ENCODE data around the gene STON1. TPM values are rescaled to one million over a fixed set of nuclear protein-coding genes. Genes with fewer than 3 reads are reported as not detected.

The STON1 gene
- total RNA-seq (1 to 10 TPM; 5.1 to 5.7 TPM), polyA plus RNA-seq (ENCODE audit: insufficient read depth, low read depth, low replicate concordance) (3.8 TPM)
- long read RNA-seq, donor 1, full-length matches to known transcripts, result 1 of 1 reads
- long read RNA-seq, donor 1, partial matches to known transcripts, result 0 of 1 reads
- long read RNA-seq, donor 1, other reads (novel, unspliced or antisense), result 0 of 1 reads
- long read RNA-seq, donor 2, result 0 reads

- Histone ChIP-seq H3K27me3 (no peaks in the 10 kb centered on the region), H3K36me3 (ENCODE audit: low read depth, missing control alignments) (no peaks in the 10 kb centered on the region), H3K9me3 (no peaks in the 10 kb centered on the region), H3K4me1 (no peaks in the 10 kb centered on the region), H3K4me3 (peak within 1 kb of the TSS; percentile 65 to 82), H3K27ac (peak within 1 kb of the TSS; percentile 76 to 77)
- intact Hi-C loops (cut with DNase I; ENCODE audit: low total_unique reads), result no loop called here
- TF ChIP-seq CTCF (IDR thresholded peaks at IDR 0.05) (no peak), POLR2A (IDR thresholded peaks at IDR 0.05) (no peak)
- DNase-seq, result peak; percentile 36
- WGBS, 2 donors, result 2% methylated on average over 11 to 52 of the region's 62 CpGs
Observed at GRCh38 chr2:48530033-48530811, at the start of gene STON1. Gene STON1, plus strand, starts transcription at chr2:48530154. Its CDS starts 50,480 bp downstream, at chr2:48580634.

GRCh38 chr2:48480526-48480925, 49.4 kb upstream of the STON1 start:
- Histone ChIP-seq H3K4me3 (no peak overlapping the region), H3K4me1 (peaks cover 9% of the 10 kb centered on the region), H3K36me3 (ENCODE audit: low read depth, missing control alignments) (no peaks in the 10 kb centered on the region), H3K27me3 (no peaks in the 10 kb centered on the region), H3K27ac (no peak overlapping the region), H3K9me3 (no peaks in the 10 kb centered on the region)
- no peak for DNase-seq
- WGBS, 2 donors, result 49 to 58% methylated on average over 3 of the region's 3 CpGs
- intact Hi-C loops (cut with DNase I; ENCODE audit: low total_unique reads), result no loop called here
- TF ChIP-seq CTCF (IDR thresholded peaks at IDR 0.05) (no peak), POLR2A (IDR thresholded peaks at IDR 0.05) (no peak)

- no peak overlapping the region for H3K4me3 ChIP-seq
- no peaks in the 10 kb centered on the region for H3K27me3 ChIP-seq
- 68 to 74% methylated on average over 1 of the region's 1 CpG for WGBS, 2 donors
- peaks cover 9% of the 10 kb centered on the region for H3K4me1 ChIP-seq
- intact Hi-C loops (cut with DNase I; ENCODE audit: low total_unique reads), result no loop called here
- no peaks in the 10 kb centered on the region for H3K36me3 ChIP-seq (ENCODE audit: low read depth, missing control alignments)
- no peak overlapping the region for H3K27ac ChIP-seq
- no peak for DNase-seq
- no peak for TF ChIP-seq CTCF (IDR thresholded peaks at IDR 0.05)
- TF ChIP-seq POLR2A (IDR thresholded peaks at IDR 0.05), result no peak
- no peaks in the 10 kb centered on the region for H3K9me3 ChIP-seq
Observed at GRCh38 chr2:48482313-48482712, 47.6 kb upstream of the STON1 start.

- no peak for DNase-seq
- no peak for TF ChIP-seq POLR2A (IDR thresholded peaks at IDR 0.05)
- Histone ChIP-seq H3K27me3 (no peaks in the 10 kb centered on the region), H3K9me3 (no peaks in the 10 kb centered on the region), H3K36me3 (ENCODE audit: low read depth, missing control alignments) (no peaks in the 10 kb centered on the region), H3K27ac (no peak overlapping the region), H3K4me3 (no peak overlapping the region), H3K4me1 (peaks cover 9% of the 10 kb centered on the region)
- intact Hi-C loops (cut with DNase I; ENCODE audit: low total_unique reads), result no loop called here
- 63 to 65% methylated on average over 5 of the region's 5 CpGs for WGBS, 2 donors
Observed at GRCh38 chr2:48482769-48483168, 47.2 kb upstream of the STON1 start.

GRCh38 chr2:48483506-48483905, 46.4 kb upstream of the STON1 start:
- H3K4me1 ChIP-seq, result peaks cover 9% of the 10 kb centered on the region
- no peak for DNase-seq
- H3K27ac ChIP-seq, result no peak overlapping the region
- no peak overlapping the region for H3K4me3 ChIP-seq
- no peaks in the 10 kb centered on the region for H3K36me3 ChIP-seq (ENCODE audit: low read depth, missing control alignments)
- no peaks in the 10 kb centered on the region for H3K27me3 ChIP-seq
- WGBS, 2 donors, result 47 to 56% methylated on average over 4 of the region's 4 CpGs
- TF ChIP-seq POLR2A (IDR thresholded peaks at IDR 0.05), result no peak
- TF ChIP-seq CTCF (IDR thresholded peaks at IDR 0.05), result no peak
- H3K9me3 ChIP-seq, result no peaks in the 10 kb centered on the region
- intact Hi-C loops (cut with DNase I; ENCODE audit: low total_unique reads), result no loop called here

All from testis (tissue), 5 donors.